Suprapubic skin (tissue), 4 donors: ENCODE data around the gene GPC5.

Source experiments
- POLR2A ChIP-seq, 2 donors: fragments of 450-650 bp; IDR thresholded peaks; one replicate each; pipeline ENCODE4 v1.6.1; 2017; ENCODE audit warnings: antibody characterized with exemption in 2 of 2, mild to moderate bottlenecking in 2 of 2, moderate library complexity in 2 of 2
- POLR2AphosphoS5 ChIP-seq, 3 donors: sonication (generic); formaldehyde crosslinking; IDR thresholded peaks; one replicate each; pipeline ENCODE4 v1.6.1; 2017; ENCODE audit warnings: antibody characterized with exemption in 3 of 3

DNA sequence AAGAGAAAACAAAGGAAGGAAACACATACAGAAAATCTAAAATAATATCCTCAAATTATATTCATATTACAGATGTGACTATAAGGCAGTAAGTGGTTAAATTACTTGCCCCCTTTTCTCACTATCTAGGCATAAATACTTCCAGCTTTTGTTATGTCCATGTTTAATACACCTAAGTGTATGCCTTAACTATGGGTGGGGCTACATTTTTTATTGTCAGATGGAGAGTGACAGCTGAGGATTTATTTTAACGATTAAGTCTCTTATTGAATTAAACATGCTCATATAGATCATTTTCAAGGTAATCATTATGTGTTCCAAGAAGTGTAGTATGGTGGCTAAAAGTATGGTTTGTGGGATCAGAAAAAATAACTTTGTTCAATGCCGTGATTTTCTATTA lies 909.3 kb downstream of the GPC5 start:
- TF ChIP-seq POLR2A (IDR thresholded peaks at IDR 0.05) (no peak), POLR2AphosphoS5 (IDR thresholded peaks at IDR 0.05) (no peak)
